HFFc6 (cell line): ENCODE data around the gene PPP2R5E. TPM values are rescaled to one million over a fixed set of nuclear protein-coding genes. Genes with fewer than 3 reads are reported as not detected.
A peak's percentile ranks its signal among the peaks of the same experiment; 100 is the strongest.

Experiments
- DNase-seq: peaks from one replicate; pipeline ENCODE4 v3.0.0-alpha.2; 2018
- H3K27ac Mint-ChIP-seq: 2 replicates; pipeline ENCODE4 v1.8.0; 2020; ENCODE audit warnings: mild to moderate bottlenecking, mixed read lengths
- H3K27me3 Mint-ChIP-seq: 2 replicates; pipeline ENCODE4 v1.8.0; 2021; ENCODE audit warnings: mild to moderate bottlenecking, moderate library complexity, mixed read lengths; ENCODE audit not compliant: insufficient read depth
- H3K36me3 Mint-ChIP-seq: 2 replicates; pipeline ENCODE4 v1.8.0; 2021; ENCODE audit warnings: low read depth, mixed read lengths
- H3K4me1 Mint-ChIP-seq: 2 replicates; pipeline ENCODE4 v1.8.0; 2020; ENCODE audit warnings: low read depth, mixed read lengths
- H3K4me3 Mint-ChIP-seq: 2 replicates; pipeline ENCODE4 v1.8.0; 2020; ENCODE audit warnings: mild to moderate bottlenecking, moderate library complexity, mixed read lengths
- H3K9me3 Mint-ChIP-seq: 2 replicates; pipeline ENCODE4 v1.8.0; 2020; ENCODE audit warnings: mild to moderate bottlenecking, mixed read lengths
- CTCF ChIP-seq: fragments of 200-600 bp; sonication (generic); IDR thresholded peaks from 2 replicates; pipeline ENCODE4 v1.5.0; 2021; ENCODE audit warnings: antibody characterized with exemption, mild to moderate bottlenecking
- total RNA-seq, 6 experiments: library from RNA; stranded (reverse); fragmentation: NEBNext Ultra II Directional; extraction: Animal tissue kit (Norgen Biotek cat#: 25700); gene quantifications; 2 replicates in 1 of 6; 3 replicates in 5 of 6; pipeline ENCODE4 v1.2.3, GENCODE V29; 2021

Gene PPP2R5E
- total RNA-seq, 6 experiments from 2014 or later = 50.1 to 56.8 (median 54.3) TPM

- DNase-seq = no peak
- no peak for TF ChIP-seq CTCF
- no peak overlapping the region for H3K27ac Mint-ChIP-seq
- H3K9me3 Mint-ChIP-seq = no peaks in the 10 kb centered on the region
- H3K36me3 Mint-ChIP-seq = peaks cover 4% of the 10 kb centered on the region; the same call in 1 of the 2 replicates
- no peaks in the 10 kb centered on the region; the same call in 1 of the 2 replicates for H3K27me3 Mint-ChIP-seq
- H3K4me3 Mint-ChIP-seq = no peak overlapping the region
- peaks cover 29% of the 10 kb centered on the region for H3K4me1 Mint-ChIP-seq
Observed at GRCh38 chr14:63443361-63443760, 99.8 kb downstream of the PPP2R5E start.

- H3K27ac Mint-ChIP-seq = peak overlapping the region; percentile 62
- peaks cover 48% of the 10 kb centered on the region for H3K4me1 Mint-ChIP-seq
- peak; percentile 95 for DNase-seq
- peak overlapping the region; percentile 65 for H3K4me3 Mint-ChIP-seq
- TF ChIP-seq CTCF = peak; percentile 39
- no peaks in the 10 kb centered on the region for H3K9me3 Mint-ChIP-seq
- H3K36me3 Mint-ChIP-seq = 0 out of 2 replicates have a peak, but pooled peaks cover 4% of the 10 kb centered on the region
- no peaks in the 10 kb centered on the region for H3K27me3 Mint-ChIP-seq
Observed at GRCh38 chr14:63438065-63438757, 105.0 kb downstream of the PPP2R5E start.

GRCh38 chr14:63436286-63437098 is 106.7 kb downstream of the PPP2R5E start:
- TF ChIP-seq CTCF = no peak
- 0 out of 2 replicates have a peak, but pooled peaks cover 4% of the 10 kb centered on the region for H3K36me3 Mint-ChIP-seq
- no peak for DNase-seq
- H3K4me1 Mint-ChIP-seq = peaks cover 48% of the 10 kb centered on the region
- no peak overlapping the region for H3K27ac Mint-ChIP-seq
- no peaks in the 10 kb centered on the region for H3K9me3 Mint-ChIP-seq
- H3K4me3 Mint-ChIP-seq = no peak overlapping the region
- H3K27me3 Mint-ChIP-seq = no peaks in the 10 kb centered on the region

GRCh38 chr14:63435838-63436237 is 107.3 kb downstream of the PPP2R5E start:
- no peak for TF ChIP-seq CTCF
- peak overlapping the region; percentile 6; the same call in 1 of the 2 replicates for H3K4me3 Mint-ChIP-seq
- H3K4me1 Mint-ChIP-seq = peaks cover 48% of the 10 kb centered on the region

GRCh38 chr14:63435204-63435603 is 108.0 kb downstream of the PPP2R5E start:
- no peak for DNase-seq
- Mint-ChIP-seq H3K27ac (peak overlapping the region; percentile 15; the same call in 1 of the 2 replicates), H3K4me3 (no peak overlapping the region; the same call in 1 of the 2 replicates), H3K36me3 (no peaks in the 10 kb centered on the region), H3K9me3 (no peaks in the 10 kb centered on the region), H3K27me3 (no peaks in the 10 kb centered on the region), H3K4me1 (peaks cover 47% of the 10 kb centered on the region)
- no peak for TF ChIP-seq CTCF

More at GRCh38 chr14:63435838-63436237, 107.3 kb downstream of the PPP2R5E start:
- Mint-ChIP-seq H3K27ac (peak overlapping the region; percentile 15; the same call in 1 of the 2 replicates), H3K27me3 (no peaks in the 10 kb centered on the region), H3K36me3 (no peaks in the 10 kb centered on the region), H3K9me3 (no peaks in the 10 kb centered on the region)
- no peak for DNase-seq
